IMR-90 (cell line): Measurements from ENCODE around the gene GPRC5B.

Experiments
- CEBPB ChIP-seq: IDR thresholded peaks from 2 replicates; pipeline ENCODE4 v1.6.1; 2012; ENCODE audit warnings: low read depth, low read length, improper control_type of control experiment
- ELK1 ChIP-seq: fragments of 150-350 bp; IDR thresholded peaks from 2 replicates; pipeline ENCODE4 v1.6.1; 2016; ENCODE audit warnings: low read depth, mild to moderate bottlenecking, low read length, moderate library complexity, borderline replicate concordance
- FOS ChIP-seq: fragments of 150-350 bp; IDR thresholded peaks from 2 replicates; pipeline ENCODE4 v1.6.1; 2016; ENCODE audit warnings: low read depth, low read length
- MAFK ChIP-seq: IDR thresholded peaks from 2 replicates; pipeline ENCODE4 v1.6.1; 2012; ENCODE audit warnings: low read depth, low read length, improper control_type of control experiment
- MAZ ChIP-seq: IDR thresholded peaks from 2 replicates; pipeline ENCODE4 v1.6.1; 2012; ENCODE audit warnings: low read depth, mild to moderate bottlenecking, low read length, improper control_type of control experiment, moderate library complexity, borderline replicate concordance
- POLR2A ChIP-seq: IDR thresholded peaks from 2 replicates; pipeline ENCODE4 v1.6.1; 2012; ENCODE audit warnings: mild to moderate bottlenecking, low read depth, low read length
- RCOR1 ChIP-seq: IDR thresholded peaks from 2 replicates; pipeline ENCODE4 v1.6.1; 2012; ENCODE audit warnings: mild to moderate bottlenecking, low read length, improper control_type of control experiment; ENCODE audit not compliant: insufficient replicate concordance
- RFX5 ChIP-seq: IDR thresholded peaks from 2 replicates; pipeline ENCODE4 v1.8.0; 2012; ENCODE audit warnings: low read depth, mild to moderate bottlenecking, low read length, moderate library complexity
- SMC3 ChIP-seq: fragments of 150-350 bp; IDR thresholded peaks from 2 replicates; pipeline ENCODE4 v1.6.1; 2016; ENCODE audit warnings: low read depth, mild to moderate bottlenecking, antibody characterized with exemption, low read length, moderate library complexity
- TF ChIP-seq, protein P1 (sequence below): conservative IDR thresholded peaks from 2 replicates; pipeline ENCODE4 v1.5.1; 2012; ENCODE audit warnings: mild to moderate bottlenecking, low read depth, low read length, improper control_type of control experiment
- TF ChIP-seq, protein P2 (sequence below): fragments of 150-350 bp; IDR thresholded peaks from 2 replicates; pipeline ENCODE4 v1.6.1; 2017; ENCODE audit warnings: mild to moderate bottlenecking, antibody characterized with exemption, low read length, low read depth

DNA sequence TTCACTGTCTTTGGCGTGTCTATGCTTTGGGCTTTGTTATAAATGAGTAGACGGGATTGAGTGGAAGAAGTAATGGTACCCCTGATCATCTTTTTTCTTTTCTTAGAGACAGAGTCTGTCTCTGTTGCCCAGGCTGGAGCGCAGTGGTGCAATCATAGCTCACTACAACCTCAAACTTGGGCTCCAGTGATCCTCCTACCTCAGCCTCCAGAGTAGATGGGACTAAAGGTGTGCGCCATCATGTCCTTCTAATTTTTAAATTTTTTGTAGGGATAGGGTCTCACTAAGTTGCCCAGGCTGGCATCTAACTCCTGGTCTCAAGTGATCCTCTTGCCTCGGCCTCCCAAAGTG lies 14.9 kb upstream of the GPRC5B start:
- TF ChIP-seq, protein P1, sequence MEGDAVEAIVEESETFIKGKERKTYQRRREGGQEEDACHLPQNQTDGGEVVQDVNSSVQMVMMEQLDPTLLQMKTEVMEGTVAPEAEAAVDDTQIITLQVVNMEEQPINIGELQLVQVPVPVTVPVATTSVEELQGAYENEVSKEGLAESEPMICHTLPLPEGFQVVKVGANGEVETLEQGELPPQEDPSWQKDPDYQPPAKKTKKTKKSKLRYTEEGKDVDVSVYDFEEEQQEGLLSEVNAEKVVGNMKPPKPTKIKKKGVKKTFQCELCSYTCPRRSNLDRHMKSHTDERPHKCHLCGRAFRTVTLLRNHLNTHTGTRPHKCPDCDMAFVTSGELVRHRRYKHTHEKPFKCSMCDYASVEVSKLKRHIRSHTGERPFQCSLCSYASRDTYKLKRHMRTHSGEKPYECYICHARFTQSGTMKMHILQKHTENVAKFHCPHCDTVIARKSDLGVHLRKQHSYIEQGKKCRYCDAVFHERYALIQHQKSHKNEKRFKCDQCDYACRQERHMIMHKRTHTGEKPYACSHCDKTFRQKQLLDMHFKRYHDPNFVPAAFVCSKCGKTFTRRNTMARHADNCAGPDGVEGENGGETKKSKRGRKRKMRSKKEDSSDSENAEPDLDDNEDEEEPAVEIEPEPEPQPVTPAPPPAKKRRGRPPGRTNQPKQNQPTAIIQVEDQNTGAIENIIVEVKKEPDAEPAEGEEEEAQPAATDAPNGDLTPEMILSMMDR, result no peak
- TF ChIP-seq POLR2A, result no peak
- TF ChIP-seq RFX5, result no peak
- no peak for TF ChIP-seq MAFK
- no peak for TF ChIP-seq CEBPB
- no peak for TF ChIP-seq ELK1
- no peak for TF ChIP-seq MAZ
- no peak for TF ChIP-seq SMC3
- no peak for TF ChIP-seq RCOR1
- TF ChIP-seq, protein P2, sequence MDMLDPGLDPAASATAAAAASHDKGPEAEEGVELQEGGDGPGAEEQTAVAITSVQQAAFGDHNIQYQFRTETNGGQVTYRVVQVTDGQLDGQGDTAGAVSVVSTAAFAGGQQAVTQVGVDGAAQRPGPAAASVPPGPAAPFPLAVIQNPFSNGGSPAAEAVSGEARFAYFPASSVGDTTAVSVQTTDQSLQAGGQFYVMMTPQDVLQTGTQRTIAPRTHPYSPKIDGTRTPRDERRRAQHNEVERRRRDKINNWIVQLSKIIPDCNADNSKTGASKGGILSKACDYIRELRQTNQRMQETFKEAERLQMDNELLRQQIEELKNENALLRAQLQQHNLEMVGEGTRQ, result no peak
- no peak for TF ChIP-seq FOS
